Measurements from ENCODE around the gene RAB31.

DNA sequence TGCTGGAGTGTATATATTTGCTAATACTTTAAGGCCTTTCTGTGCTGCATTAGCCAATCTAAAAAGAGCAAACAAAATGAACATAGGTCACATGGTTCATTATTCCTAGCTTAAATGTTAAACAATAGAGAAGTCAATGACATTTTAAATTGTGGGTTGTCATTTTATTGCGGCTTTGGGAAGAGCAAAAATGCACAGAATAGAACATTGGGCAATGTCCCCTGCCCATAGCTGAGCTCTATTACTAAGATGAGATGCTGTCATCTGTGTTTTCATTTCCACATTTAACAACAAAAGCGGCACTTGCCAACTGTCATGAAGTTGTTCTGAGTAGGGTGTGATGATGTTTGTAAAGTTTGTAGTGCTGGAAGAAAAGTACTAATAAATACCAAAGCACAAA is 202.6 kb downstream of the RAB31 start:
- TF ChIP-seq, protein P1, sequence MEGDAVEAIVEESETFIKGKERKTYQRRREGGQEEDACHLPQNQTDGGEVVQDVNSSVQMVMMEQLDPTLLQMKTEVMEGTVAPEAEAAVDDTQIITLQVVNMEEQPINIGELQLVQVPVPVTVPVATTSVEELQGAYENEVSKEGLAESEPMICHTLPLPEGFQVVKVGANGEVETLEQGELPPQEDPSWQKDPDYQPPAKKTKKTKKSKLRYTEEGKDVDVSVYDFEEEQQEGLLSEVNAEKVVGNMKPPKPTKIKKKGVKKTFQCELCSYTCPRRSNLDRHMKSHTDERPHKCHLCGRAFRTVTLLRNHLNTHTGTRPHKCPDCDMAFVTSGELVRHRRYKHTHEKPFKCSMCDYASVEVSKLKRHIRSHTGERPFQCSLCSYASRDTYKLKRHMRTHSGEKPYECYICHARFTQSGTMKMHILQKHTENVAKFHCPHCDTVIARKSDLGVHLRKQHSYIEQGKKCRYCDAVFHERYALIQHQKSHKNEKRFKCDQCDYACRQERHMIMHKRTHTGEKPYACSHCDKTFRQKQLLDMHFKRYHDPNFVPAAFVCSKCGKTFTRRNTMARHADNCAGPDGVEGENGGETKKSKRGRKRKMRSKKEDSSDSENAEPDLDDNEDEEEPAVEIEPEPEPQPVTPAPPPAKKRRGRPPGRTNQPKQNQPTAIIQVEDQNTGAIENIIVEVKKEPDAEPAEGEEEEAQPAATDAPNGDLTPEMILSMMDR (IDR thresholded peaks at IDR 0.05; ENCODE audit: poor library complexity): no peak
- no peak for TF ChIP-seq EZH2phosphoT487 (IDR thresholded peaks at IDR 0.05; ENCODE audit: low read depth, severe bottlenecking, unreplicated experiment)
